Astrocyte of the cerebellum (primary cell): Measurements from ENCODE around the gene RPL35.

Experiments used
- DNase-seq: peaks from one replicate; pipeline ENCODE4 v3.0.0-alpha.2; 2011; ENCODE audit warnings: low read depth
- H3K4me3 ChIP-seq: 2 replicates; pipeline ENCODE4 v1.5.1; 2011; ENCODE audit warnings: mild to moderate bottlenecking, low read depth, low read length, moderate library complexity
- in situ Hi-C: cut with HindIII; loops from 2 replicates; pipeline ENCODE4 v1.10.0; 2017; ENCODE audit warnings: low sequenced_read_pairs
- TF ChIP-seq, protein P1 (sequence below): IDR thresholded peaks from 2 replicates; pipeline ENCODE4 v1.5.1; 2012; ENCODE audit warnings: low read length, low read depth, moderate library complexity, mild to moderate bottlenecking; ENCODE audit errors: missing control alignments

Gene RPL35

DNA sequence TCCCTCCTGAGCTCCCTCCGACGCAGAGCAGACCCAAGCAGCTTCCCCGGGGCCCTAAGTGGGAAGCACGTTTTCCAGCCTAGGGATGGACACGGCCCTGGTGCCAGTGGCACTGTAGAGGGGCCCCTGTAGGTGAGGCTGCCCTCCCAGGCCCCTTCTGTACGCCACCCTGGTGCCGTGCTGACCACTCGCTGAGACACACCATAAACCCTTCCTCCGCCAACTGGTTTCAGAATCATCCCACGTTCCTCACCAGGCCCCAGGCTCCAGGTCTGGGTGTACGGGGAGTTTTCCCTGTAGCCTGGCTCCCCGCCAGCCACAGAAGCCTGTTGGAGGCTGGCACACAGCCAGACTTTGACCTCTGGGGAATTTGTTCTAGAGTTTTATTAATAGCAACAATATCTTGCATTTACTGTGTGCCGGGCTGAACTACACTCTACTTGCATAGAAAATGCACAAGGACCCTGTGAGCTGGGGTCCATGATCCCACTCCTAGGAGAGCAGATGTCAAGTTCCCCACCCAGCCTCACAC lies 26.7 kb downstream of the RPL35 start:
- in situ Hi-C loops: no loop called here
- peak; percentile 63 for DNase-seq
- TF ChIP-seq, protein P1, sequence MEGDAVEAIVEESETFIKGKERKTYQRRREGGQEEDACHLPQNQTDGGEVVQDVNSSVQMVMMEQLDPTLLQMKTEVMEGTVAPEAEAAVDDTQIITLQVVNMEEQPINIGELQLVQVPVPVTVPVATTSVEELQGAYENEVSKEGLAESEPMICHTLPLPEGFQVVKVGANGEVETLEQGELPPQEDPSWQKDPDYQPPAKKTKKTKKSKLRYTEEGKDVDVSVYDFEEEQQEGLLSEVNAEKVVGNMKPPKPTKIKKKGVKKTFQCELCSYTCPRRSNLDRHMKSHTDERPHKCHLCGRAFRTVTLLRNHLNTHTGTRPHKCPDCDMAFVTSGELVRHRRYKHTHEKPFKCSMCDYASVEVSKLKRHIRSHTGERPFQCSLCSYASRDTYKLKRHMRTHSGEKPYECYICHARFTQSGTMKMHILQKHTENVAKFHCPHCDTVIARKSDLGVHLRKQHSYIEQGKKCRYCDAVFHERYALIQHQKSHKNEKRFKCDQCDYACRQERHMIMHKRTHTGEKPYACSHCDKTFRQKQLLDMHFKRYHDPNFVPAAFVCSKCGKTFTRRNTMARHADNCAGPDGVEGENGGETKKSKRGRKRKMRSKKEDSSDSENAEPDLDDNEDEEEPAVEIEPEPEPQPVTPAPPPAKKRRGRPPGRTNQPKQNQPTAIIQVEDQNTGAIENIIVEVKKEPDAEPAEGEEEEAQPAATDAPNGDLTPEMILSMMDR: no peak
- no peak overlapping the region for H3K4me3 ChIP-seq

DNA sequence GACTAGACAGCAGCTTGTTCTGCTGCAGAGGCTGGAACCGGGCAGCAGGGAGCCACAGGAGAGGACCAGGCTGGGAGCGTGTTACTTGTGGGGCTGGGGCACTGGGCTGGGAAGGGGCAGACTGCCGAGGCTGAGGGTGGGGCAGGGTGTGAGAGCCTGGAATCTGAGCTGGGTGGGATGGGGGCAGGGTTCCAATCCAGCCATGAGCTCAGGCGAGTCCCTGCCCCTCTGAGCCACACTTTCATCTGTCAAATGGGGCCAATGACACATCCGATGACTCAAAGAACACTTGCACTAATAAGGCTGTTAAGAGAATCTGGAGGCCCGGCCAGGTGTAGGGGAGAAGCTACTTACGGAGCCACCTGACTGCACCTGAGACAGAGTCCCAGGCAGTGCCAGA lies 27.2 kb downstream of the RPL35 start:
- H3K4me3 ChIP-seq: no peak overlapping the region
- TF ChIP-seq, protein P1: no peak
- DNase-seq: no peak
- in situ Hi-C loops: no loop called here

DNA sequence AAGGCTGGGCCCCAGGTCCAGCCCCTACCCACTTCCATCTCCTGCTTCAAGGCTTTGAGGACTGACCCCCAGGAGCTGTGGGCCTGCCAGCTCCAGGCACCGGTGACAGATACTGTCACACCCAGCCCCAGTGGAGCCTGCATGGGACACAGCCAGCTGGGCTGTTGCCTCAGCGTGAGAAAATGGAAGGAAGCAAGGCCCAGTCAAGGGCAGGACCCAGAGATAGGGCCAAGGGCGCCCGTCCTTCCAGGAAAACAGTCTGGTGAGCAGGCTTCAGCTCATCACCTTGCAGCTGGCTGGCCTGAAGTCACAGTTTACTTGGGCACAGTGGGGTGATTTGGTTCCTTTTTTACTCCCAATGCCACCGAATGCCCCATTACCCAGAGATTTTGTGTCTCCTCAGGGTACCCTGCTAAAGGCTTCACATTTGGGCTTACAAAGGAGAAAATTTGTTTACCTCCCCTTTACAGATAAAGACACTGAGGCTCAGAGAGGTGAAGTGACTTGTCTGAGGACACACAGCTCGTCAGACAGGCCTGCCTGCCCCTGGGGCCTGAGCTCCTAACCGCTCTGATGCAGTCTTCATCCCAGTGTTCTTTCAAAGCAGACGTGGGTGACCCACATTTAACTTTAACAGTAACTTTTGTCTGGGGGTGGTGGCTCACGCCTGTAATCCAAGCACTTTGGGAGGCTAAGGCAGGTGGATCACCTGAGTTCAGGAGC lies 30.0 kb downstream of the RPL35 start:
- in situ Hi-C loops: no loop called here
- DNase-seq: no peak
- TF ChIP-seq, protein P1: no peak
- no peak overlapping the region for H3K4me3 ChIP-seq

DNA sequence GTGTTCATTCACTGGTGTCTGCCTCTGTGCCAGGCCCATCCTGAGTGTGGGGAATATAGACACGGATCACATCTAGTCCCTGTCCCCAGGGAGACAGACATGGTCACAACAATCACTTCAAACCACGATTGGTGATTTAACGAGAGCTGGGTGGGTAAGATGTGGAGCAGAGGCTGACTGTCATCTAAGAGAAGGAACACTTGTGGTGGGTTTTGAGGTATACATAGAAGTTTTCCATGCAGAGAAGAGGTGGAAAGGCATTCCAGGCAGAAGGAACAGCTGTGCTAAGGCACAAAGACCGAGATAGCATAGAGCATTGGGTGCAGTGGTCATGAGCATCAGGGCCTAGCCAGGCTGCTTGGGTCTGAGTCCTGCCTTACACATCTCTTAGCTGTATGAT lies 31.2 kb downstream of the RPL35 start:
- in situ Hi-C loops: no loop called here
- no peak overlapping the region for H3K4me3 ChIP-seq
- TF ChIP-seq, protein P1: no peak
- DNase-seq: no peak

DNA sequence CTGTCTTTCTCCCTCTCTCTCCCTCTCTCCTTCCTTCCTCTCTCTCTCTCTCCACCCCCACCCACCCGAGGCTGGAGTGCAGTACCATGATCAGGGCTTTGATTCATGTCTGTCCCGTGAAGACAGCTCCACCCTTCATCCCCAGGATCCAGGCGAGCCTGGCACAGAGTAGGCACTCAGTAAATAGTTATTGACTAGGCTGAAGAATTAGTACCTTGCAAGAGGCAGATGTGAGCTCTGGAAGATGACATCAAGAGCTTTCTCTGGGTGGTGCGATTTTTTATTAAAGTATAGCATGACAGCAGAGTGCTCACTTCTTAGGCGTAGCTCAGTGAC lies 32.5 kb downstream of the RPL35 start:
- TF ChIP-seq, protein P1: no peak
- H3K4me3 ChIP-seq: no peak overlapping the region
- no peak for DNase-seq
- in situ Hi-C loops: no loop called here

DNA sequence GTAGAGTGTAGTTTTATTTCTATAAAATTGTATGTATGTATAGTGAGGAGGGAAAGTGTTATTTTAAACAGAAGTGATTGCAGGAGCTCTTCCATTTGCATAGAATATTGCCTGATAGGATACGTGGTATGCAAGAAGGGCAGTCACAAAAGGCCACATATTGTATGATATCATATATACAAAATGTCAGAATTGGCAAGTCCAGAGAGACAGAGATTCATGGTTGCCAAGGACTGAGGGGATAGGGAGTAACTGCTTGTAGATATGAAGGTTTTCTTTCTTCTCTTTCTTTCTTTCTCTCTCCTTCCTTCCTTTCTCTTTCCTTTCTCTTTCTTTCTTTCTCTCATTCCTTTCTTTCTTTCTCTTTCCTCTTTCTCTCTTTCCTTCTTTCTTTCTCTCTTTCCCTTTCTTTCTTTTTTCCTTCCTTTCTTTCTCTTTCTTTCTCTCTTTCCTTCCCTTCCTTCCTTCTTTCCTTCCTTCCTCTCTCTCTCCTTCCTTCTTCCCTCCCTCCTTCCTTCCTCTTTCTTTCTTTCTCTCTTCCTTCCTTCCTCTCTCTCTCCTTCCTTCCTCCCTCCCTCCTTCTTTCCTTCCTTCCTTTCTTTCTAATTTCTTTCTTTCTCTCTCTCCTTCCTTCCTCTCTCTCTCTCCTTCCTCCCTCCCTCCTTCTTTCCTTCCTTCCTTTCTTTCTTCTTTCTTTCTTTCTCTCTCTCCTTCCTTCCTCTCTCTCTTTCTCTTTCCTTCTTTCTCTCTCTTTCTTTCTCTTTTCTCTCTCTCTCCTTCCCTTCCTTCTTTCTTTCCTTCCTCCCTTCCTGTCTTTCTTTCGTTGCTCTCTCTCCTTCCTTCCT lies 33.0 kb downstream of the RPL35 start:
- TF ChIP-seq, protein P1: no peak
- DNase-seq: no peak
- in situ Hi-C loops: no loop called here
- H3K4me3 ChIP-seq: no peak overlapping the region
